HepG2 (cell line): Measurements from ENCODE around the gene MICAL3. TPM values are rescaled to one million over a fixed set of nuclear protein-coding genes. Genes with fewer than 3 reads are reported as not detected.

ENCODE experiments used
- AKNA ChIP-seq: sonication (generic); formaldehyde crosslinking; IDR thresholded peaks from 2 replicates; pipeline ENCODE4 v1.4.0; 2020; ENCODE audit warnings: missing genetic modification reagents, borderline replicate concordance
- ATAD3A ChIP-seq: sonication (generic); formaldehyde crosslinking; IDR thresholded peaks from 2 replicates; pipeline ENCODE4 v1.4.0; 2020; ENCODE audit warnings: missing genetic modification reagents
- CC2D1A ChIP-seq: sonication (generic); formaldehyde crosslinking; IDR thresholded peaks from 2 replicates; pipeline ENCODE4 v1.8.1; 2023; ENCODE audit warnings: mild to moderate bottlenecking, missing genetic modification reagents
- ETV5 ChIP-seq: IDR thresholded peaks from 2 replicates; pipeline ENCODE4 v1.6.1; 2018; ENCODE audit warnings: missing biosample characterization, missing genetic modification reagents, inconsistent platforms, borderline replicate concordance
- GMEB1 ChIP-seq: sonication (generic); formaldehyde crosslinking; IDR thresholded peaks from 2 replicates; pipeline ENCODE4 v1.5.1; 2020; ENCODE audit warnings: missing genetic modification reagents, mild to moderate bottlenecking, borderline replicate concordance
- MIXL1 ChIP-seq: IDR thresholded peaks from 2 replicates; pipeline ENCODE4 v1.6.1; 2016
- NCOA5 ChIP-seq: sonication (generic); formaldehyde crosslinking; IDR thresholded peaks from 2 replicates; pipeline ENCODE4 v1.4.0; 2020; ENCODE audit warnings: missing genetic modification reagents
- NR1H2 ChIP-seq: sonication (generic); formaldehyde crosslinking; IDR thresholded peaks from 2 replicates; pipeline ENCODE4 v1.8.1; 2022; ENCODE audit warnings: low read depth, missing genetic modification reagents, borderline replicate concordance
- PCBP2 ChIP-seq: fragments of 200-400 bp; formaldehyde crosslinking; optimal IDR thresholded peaks from 2 replicates; pipeline ENCODE3; 2018; ENCODE audit warnings: low read length, low read depth; ENCODE audit not compliant: poor library complexity, severe bottlenecking
- PHF5A ChIP-seq: IDR thresholded peaks from one replicate; pipeline ENCODE4 v1.6.1; 2018; ENCODE audit warnings: low read depth, missing genetic modification reagents; ENCODE audit not compliant: unreplicated experiment
- SMAD1 ChIP-seq: sonication (generic); formaldehyde crosslinking; IDR thresholded peaks from 2 replicates; pipeline ENCODE4 v1.4.0; 2020; ENCODE audit warnings: missing genetic modification reagents, low read depth, mild to moderate bottlenecking, borderline replicate concordance
- TBP ChIP-seq: sonication (generic); formaldehyde crosslinking; IDR thresholded peaks from 2 replicates; pipeline ENCODE4 v1.5.0; 2020; ENCODE audit warnings: missing genetic modification reagents
- ZBTB7A ChIP-seq: sonication (generic); formaldehyde crosslinking; IDR thresholded peaks from 2 replicates; pipeline ENCODE4 v1.8.0; 2022; ENCODE audit warnings: mild to moderate bottlenecking, missing genetic modification reagents
- ZMYM3 ChIP-seq: sonication (generic); formaldehyde crosslinking; IDR thresholded peaks from 2 replicates; pipeline ENCODE4 v1.5.1; 2020; ENCODE audit warnings: mild to moderate bottlenecking, missing genetic modification reagents
- ZNF17 ChIP-seq: sonication (generic); formaldehyde crosslinking; IDR thresholded peaks from 2 replicates; pipeline ENCODE4 v1.5.0; 2020; ENCODE audit warnings: mild to moderate bottlenecking, missing genetic modification reagents
- ZNF251 ChIP-seq: sonication (generic); formaldehyde crosslinking; IDR thresholded peaks from 2 replicates; pipeline ENCODE4 v1.9.0; 2021; ENCODE audit warnings: mild to moderate bottlenecking, missing genetic modification reagents
- ZNF3 ChIP-seq: IDR thresholded peaks from 2 replicates; pipeline ENCODE4 v1.7.0; 2017; ENCODE audit warnings: inconsistent platforms
- ZNF543 ChIP-seq: sonication (generic); formaldehyde crosslinking; IDR thresholded peaks from 2 replicates; pipeline ENCODE4 v1.4.0; 2020; ENCODE audit warnings: mild to moderate bottlenecking, missing genetic modification reagents
- ZNF670 ChIP-seq: sonication (generic); formaldehyde crosslinking; IDR thresholded peaks from 2 replicates; pipeline ENCODE4 v1.8.0; 2022; ENCODE audit warnings: mild to moderate bottlenecking, missing genetic modification reagents, borderline replicate concordance
- ZNF780A ChIP-seq: sonication (generic); formaldehyde crosslinking; IDR thresholded peaks from 2 replicates; pipeline ENCODE4 v1.8.0; 2022; ENCODE audit warnings: mild to moderate bottlenecking, missing genetic modification reagents, moderate library complexity
- polyA plus RNA-seq, 8 experiments: library from polyadenylated mRNA; depleted of rRNA in 3 of 8; stranded (reverse) in 7 of 8; unstranded in 1 of 8; fragments of >200 nt; fragmentation: Illumina TruSeq in 4 of 8; extraction: Trizol in 4 of 8; gene quantifications; 2 replicates each; pipeline versions ENCODE4 v1.2.1 to v1.2.3, GENCODE V29; 2011 to 2016; ENCODE audit warnings: low read depth in 4 of 8, missing spikeins in 1 of 8, mixed read lengths in 1 of 8; ENCODE audit not compliant: insufficient read depth in 1 of 8
- total RNA-seq, 5 experiments: library from RNA; depleted of rRNA; stranded (reverse); fragments of >200 nt; fragmentation: Illumina TruSeq; extraction: Trizol; gene quantifications; 2 replicates each; pipeline ENCODE4 v1.2.3, GENCODE V29; 2016; ENCODE audit warnings: low read depth in 1 of 5
- TF ChIP-seq, protein P1 (sequence below): sonication (generic); formaldehyde crosslinking; IDR thresholded peaks from 2 replicates; pipeline ENCODE4 v1.4.0; 2020; ENCODE audit warnings: low read depth, mild to moderate bottlenecking, missing genetic modification reagents
- TF ChIP-seq, protein P2 (sequence below): sonication (generic); formaldehyde crosslinking; IDR thresholded peaks from 2 replicates; pipeline ENCODE4 v1.4.0; 2020; ENCODE audit warnings: missing genetic modification reagents

Gene MICAL3
- total and polyA plus RNA-seq, 2 of the 13 experiments (the other 11 are each of a cell fraction or from before 2014, with no cell fraction given) = 5.3 to 12.5 TPM

- TF ChIP-seq AKNA (CRISPR knock-in tag) (no peak), ZNF670 (CRISPR knock-in tag) (no peak), MIXL1 (peak; percentile 79), SMAD1 (CRISPR knock-in tag) (no peak), ZMYM3 (CRISPR knock-in tag) (0 out of 2 replicates have a peak, but pooled peaks have one; percentile 33), ZNF17 (CRISPR knock-in tag) (no peak), GMEB1 (CRISPR knock-in tag) (peak; percentile 47), TBP (no peak), NR1H2 (CRISPR knock-in tag) (no peak), ZNF3 (CRISPR knock-in tag) (no peak), NCOA5 (no peak), ZBTB7A (CRISPR knock-in tag) (no peak), ATAD3A (no peak), PHF5A (CRISPR knock-in tag) (peak; percentile 4), ZNF251 (CRISPR knock-in tag) (no peak), CC2D1A (CRISPR knock-in tag) (no peak), ZNF780A (no peak), ETV5 (CRISPR knock-in tag) (no peak; the same call in 1 of the 2 replicates), ZNF543 (no peak), PCBP2 (no peak)
- TF ChIP-seq, protein P1, sequence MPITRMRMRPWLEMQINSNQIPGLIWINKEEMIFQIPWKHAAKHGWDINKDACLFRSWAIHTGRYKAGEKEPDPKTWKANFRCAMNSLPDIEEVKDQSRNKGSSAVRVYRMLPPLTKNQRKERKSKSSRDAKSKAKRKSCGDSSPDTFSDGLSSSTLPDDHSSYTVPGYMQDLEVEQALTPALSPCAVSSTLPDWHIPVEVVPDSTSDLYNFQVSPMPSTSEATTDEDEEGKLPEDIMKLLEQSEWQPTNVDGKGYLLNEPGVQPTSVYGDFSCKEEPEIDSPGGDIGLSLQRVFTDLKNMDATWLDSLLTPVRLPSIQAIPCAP (CRISPR knock-in tag) = no peak
- TF ChIP-seq, protein P2, sequence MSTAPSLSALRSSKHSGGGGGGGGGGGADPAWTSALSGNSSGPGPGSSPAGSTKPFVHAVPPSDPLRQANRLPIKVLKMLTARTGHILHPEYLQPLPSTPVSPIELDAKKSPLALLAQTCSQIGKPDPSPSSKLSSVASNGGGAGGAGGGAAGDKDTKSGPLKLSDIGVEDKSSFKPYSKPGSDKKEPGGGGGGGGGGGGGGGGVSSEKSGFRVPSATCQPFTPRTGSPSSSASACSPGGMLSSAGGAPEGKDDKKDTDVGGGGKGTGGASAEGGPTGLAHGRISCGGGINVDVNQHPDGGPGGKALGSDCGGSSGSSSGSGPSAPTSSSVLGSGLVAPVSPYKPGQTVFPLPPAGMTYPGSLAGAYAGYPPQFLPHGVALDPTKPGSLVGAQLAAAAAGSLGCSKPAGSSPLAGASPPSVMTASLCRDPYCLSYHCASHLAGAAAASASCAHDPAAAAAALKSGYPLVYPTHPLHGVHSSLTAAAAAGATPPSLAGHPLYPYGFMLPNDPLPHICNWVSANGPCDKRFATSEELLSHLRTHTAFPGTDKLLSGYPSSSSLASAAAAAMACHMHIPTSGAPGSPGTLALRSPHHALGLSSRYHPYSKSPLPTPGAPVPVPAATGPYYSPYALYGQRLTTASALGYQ (CRISPR knock-in tag) = no peak
Observed at GRCh38 chr22:18044548-18045271, 20.3 kb upstream of the MICAL3 start (continued).
